ENCODE measurements around the gene GLI3.

- TF ChIP-seq CTCF (IDR thresholded peaks at IDR 0.05): no peak
- no peak for TF ChIP-seq POLR2A (IDR thresholded peaks at IDR 0.05)
Measured at GRCh38 chr7:42120191-42120590, 116.8 kb downstream of the GLI3 start.

Measured in adrenal gland (tissue), 5 donors.